Osteoblast (primary cell): ENCODE results near the gene WASL. TPM values are rescaled to one million over a fixed set of nuclear protein-coding genes. Genes with fewer than 3 reads are reported as not detected.
"Not testable (repeated sequence)": the region's sequence is repeated elsewhere in the genome, so short reads cannot be mapped to it uniquely, and the experiment has no call there.

Experiments
- DNase-seq: peaks from one replicate; pipeline ENCODE4 v3.0.0; 2011; ENCODE audit warnings: low spot score, mixed read lengths; ENCODE audit not compliant: insufficient read length; ENCODE audit errors: missing footprints
- H2AFZ ChIP-seq: 2 replicates; pipeline ENCODE4 v1.6.0; 2011; ENCODE audit warnings: mild to moderate bottlenecking, low read length
- H3K27ac ChIP-seq: 2 replicates; pipeline ENCODE4 v1.5.1; 2011; ENCODE audit warnings: mild to moderate bottlenecking, low read depth, low read length, moderate library complexity
- H3K27me3 ChIP-seq: 2 replicates; pipeline ENCODE4 v1.6.0; 2012; ENCODE audit warnings: mild to moderate bottlenecking, control low read depth, inconsistent platforms, low read length, moderate library complexity; ENCODE audit not compliant: insufficient read depth
- H3K36me3 ChIP-seq: 2 replicates; pipeline ENCODE4 v1.5.1; 2011; ENCODE audit warnings: mild to moderate bottlenecking, low read length, control low read depth, moderate library complexity; ENCODE audit not compliant: insufficient read depth
- H3K4me1 ChIP-seq: 2 replicates; pipeline ENCODE4 v1.5.1; 2011; ENCODE audit warnings: mild to moderate bottlenecking, low read length, control low read depth, moderate library complexity; ENCODE audit not compliant: insufficient read depth
- H3K4me2 ChIP-seq: 2 replicates; pipeline ENCODE4 v1.6.0; 2011; ENCODE audit warnings: mild to moderate bottlenecking, low read length; ENCODE audit not compliant: insufficient read depth
- H3K4me3 ChIP-seq: fragments of 200-600 bp; sonication (generic); 3 replicates; pipeline ENCODE4 v1.5.1; 2012; ENCODE audit warnings: mild to moderate bottlenecking, low read length, inconsistent platforms; ENCODE audit not compliant: insufficient read depth
- H3K79me2 ChIP-seq: 2 replicates; pipeline ENCODE4 v1.6.0; 2012; ENCODE audit warnings: mild to moderate bottlenecking, low read length, control low read depth, inconsistent platforms; ENCODE audit not compliant: insufficient read depth
- H3K9me3 ChIP-seq: 2 replicates; pipeline ENCODE4 v1.5.1; 2011; ENCODE audit warnings: low read depth, low read length, control low read depth
- H4K20me1 ChIP-seq: 2 replicates; pipeline ENCODE4 v1.6.0; 2012; ENCODE audit warnings: mild to moderate bottlenecking, low read length, control low read depth; ENCODE audit not compliant: insufficient read depth
- CTCF ChIP-seq: IDR thresholded peaks from 2 replicates; pipeline ENCODE4 v1.5.1; 2011; ENCODE audit warnings: mild to moderate bottlenecking, low read depth, low read length, moderate library complexity; ENCODE audit errors: extremely low read depth
- total RNA-seq: library from RNA; depleted of rRNA; stranded (reverse); fragments of >200 nt; gene quantifications from 2 replicates; pipeline ENCODE4 v1.2.3, GENCODE V29; 2012

The WASL gene
- total RNA-seq, 1 donor = 23.2 TPM

DNA sequence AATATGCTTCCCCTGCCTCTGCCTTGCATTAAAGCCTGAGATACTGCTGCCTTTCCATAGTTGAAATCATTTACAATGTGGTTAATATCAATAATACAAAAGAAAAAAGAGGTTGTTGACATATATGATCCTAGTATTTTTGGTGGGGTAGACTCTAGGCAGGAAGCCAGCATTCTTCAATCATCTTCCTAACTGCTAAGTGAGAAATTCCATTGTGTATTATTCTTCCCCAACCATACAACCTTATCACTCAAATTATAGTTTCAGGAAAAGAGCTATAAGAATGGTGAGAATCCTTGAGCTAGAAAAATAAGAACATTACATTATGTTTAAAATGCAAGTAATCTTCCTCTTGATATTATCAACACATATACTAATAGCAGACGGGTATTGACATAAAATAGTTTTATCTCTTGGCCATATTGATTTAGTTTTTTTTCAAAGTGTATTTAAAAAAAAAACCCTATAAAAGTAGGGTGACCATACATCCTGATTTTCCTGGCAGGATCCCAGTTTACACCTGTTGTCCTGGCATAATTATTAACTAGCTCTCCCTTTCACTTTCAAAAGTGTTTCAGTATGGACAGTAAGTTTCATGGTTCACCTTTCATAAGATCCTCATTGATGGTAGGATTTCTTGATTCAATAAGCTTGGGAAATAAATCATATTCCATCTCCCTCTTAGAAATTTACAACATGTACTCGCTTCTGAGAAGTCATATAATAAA, 33.4 kb upstream of the WASL start:
- Histone ChIP-seq H3K27me3 (peaks cover 2% of the 10 kb centered on the region), H3K79me2 (no peaks in the 10 kb centered on the region), H3K9me3 (no peaks in the 10 kb centered on the region), H3K27ac (no peak overlapping the region), H3K4me3 (no peak overlapping the region), H3K4me2 (no peak overlapping the region), H4K20me1 (no peaks in the 10 kb centered on the region), H2AFZ (no peak overlapping the region), H3K36me3 (no peaks in the 10 kb centered on the region), H3K4me1 (no peaks in the 10 kb centered on the region)
- DNase-seq = no peak
- no peak for TF ChIP-seq CTCF

GRCh38 chr7:123780472-123780871, 31.7 kb upstream of the WASL start:
- H4K20me1 ChIP-seq, DNase-seq, H3K4me2 ChIP-seq, H3K4me3 ChIP-seq, H3K27ac ChIP-seq, H3K27me3 ChIP-seq, H3K79me2 ChIP-seq, H3K4me1 ChIP-seq, H2AFZ ChIP-seq, H3K36me3 ChIP-seq, H3K9me3 ChIP-seq: not testable (repeated sequence)

GRCh38 chr7:123774496-123774895, 25.7 kb upstream of the WASL start:
- no peak for DNase-seq
- H3K9me3 ChIP-seq = no peaks in the 10 kb centered on the region
- H3K36me3 ChIP-seq = no peaks in the 10 kb centered on the region
- TF ChIP-seq CTCF = no peak
- no peaks in the 10 kb centered on the region for H4K20me1 ChIP-seq
- H3K4me2 ChIP-seq = no peak overlapping the region
- H3K4me3 ChIP-seq = no peak overlapping the region
- H3K27ac ChIP-seq = no peak overlapping the region
- no peaks in the 10 kb centered on the region for H3K4me1 ChIP-seq
- H3K79me2 ChIP-seq = no peaks in the 10 kb centered on the region
- H2AFZ ChIP-seq = no peak overlapping the region
- H3K27me3 ChIP-seq = peaks cover 4% of the 10 kb centered on the region

GRCh38 chr7:123773481-123773880, 24.7 kb upstream of the WASL start:
- TF ChIP-seq CTCF = no peak
- H2AFZ ChIP-seq = no peak overlapping the region

More at GRCh38 chr7:123773481-123773880, 24.7 kb upstream of the WASL start:
- H3K4me2 ChIP-seq = no peak overlapping the region
- peaks cover 3% of the 10 kb centered on the region for H3K4me1 ChIP-seq
- no peaks in the 10 kb centered on the region for H3K36me3 ChIP-seq
- DNase-seq = no peak
- no peak overlapping the region for H3K27ac ChIP-seq
- no peaks in the 10 kb centered on the region for H4K20me1 ChIP-seq
- H3K4me3 ChIP-seq = no peak overlapping the region
- no peaks in the 10 kb centered on the region for H3K9me3 ChIP-seq
- no peaks in the 10 kb centered on the region for H3K79me2 ChIP-seq
- H3K27me3 ChIP-seq = peaks cover 4% of the 10 kb centered on the region
